HUES6 (cell line): ENCODE measurements around the gene AIG1.

Experiments used
- H3K27ac ChIP-seq: 2 replicates; pipeline ENCODE4 v1.7.0; 2013; ENCODE audit warnings: low read depth, mild to moderate bottlenecking, low read length, inconsistent platforms
- H3K27me3 ChIP-seq: 2 replicates; pipeline ENCODE4 v1.6.1; 2013; ENCODE audit warnings: low read length; ENCODE audit not compliant: control insufficient read depth, insufficient read depth
- H3K36me3 ChIP-seq: 2 replicates; pipeline ENCODE4 v1.6.1; 2013; ENCODE audit warnings: low read length; ENCODE audit not compliant: control insufficient read depth, insufficient read depth
- H3K4me1 ChIP-seq: 2 replicates; pipeline ENCODE4 v1.6.1; 2013; ENCODE audit warnings: low read length; ENCODE audit not compliant: control insufficient read depth, insufficient read depth
- H3K4me3 ChIP-seq: 2 replicates; pipeline ENCODE4 v1.5.1; 2013; ENCODE audit warnings: low read depth, low read length
- H3K9ac ChIP-seq: one replicate; pipeline ENCODE4 v1.6.1; 2013; ENCODE audit warnings: mild to moderate bottlenecking, low read length
- H3K9me3 ChIP-seq: 2 replicates; pipeline ENCODE4 v1.6.1; 2013; ENCODE audit warnings: low read depth, low read length; ENCODE audit not compliant: control insufficient read depth, insufficient read depth

AIG1 gene

DNA sequence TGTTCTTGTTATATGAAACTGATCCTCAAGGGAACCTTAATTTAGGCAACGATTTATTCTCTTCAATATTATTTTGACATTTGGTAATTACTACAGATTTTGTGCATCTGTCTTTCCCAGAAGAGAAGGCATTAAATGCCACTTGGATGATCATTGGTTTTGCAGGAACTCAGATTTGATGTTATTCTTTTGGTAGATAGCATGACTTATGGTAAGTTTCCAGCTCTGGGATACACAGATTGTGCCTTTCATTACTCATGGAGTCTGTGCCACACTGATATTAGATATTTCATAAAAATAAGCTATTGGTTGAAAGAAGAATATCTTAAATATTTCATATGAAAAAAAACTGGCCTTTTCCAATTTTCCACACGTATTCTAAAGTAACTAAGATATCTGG is 120.1 kb downstream of the AIG1 start:
- peaks cover 6% of the 10 kb centered on the region; the same call in 1 of the 2 replicates for H3K4me1 ChIP-seq
- no peaks in the 10 kb centered on the region for H3K27me3 ChIP-seq
- H3K36me3 ChIP-seq = no peaks in the 10 kb centered on the region; the same call in 1 of the 2 replicates
- 0 out of 2 replicates have a peak, but pooled peaks cover 3% of the 10 kb centered on the region for H3K9me3 ChIP-seq
- no peak overlapping the region for H3K9ac ChIP-seq
- no peak overlapping the region for H3K4me3 ChIP-seq
- H3K27ac ChIP-seq = no peak overlapping the region

DNA sequence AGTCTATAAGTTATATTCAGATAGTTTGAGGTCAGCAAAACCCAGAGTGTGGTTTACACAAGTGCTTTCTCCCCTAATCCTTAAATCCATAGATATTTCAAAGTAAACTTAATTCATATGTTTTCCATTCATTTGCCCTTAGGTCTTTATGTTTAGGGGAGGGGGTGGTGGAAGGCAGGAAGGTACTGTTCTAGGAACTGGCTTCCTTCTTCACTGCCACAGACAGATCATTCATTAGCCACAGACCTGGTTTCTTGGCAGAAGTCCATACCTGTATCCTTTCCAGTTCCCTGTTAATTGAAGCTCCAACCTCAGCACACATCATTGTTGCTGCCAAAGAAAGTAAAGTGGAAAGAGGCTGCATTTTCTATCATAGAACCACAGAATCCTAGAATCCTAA is 123.0 kb downstream of the AIG1 start:
- Histone ChIP-seq H3K9me3 (no peaks in the 10 kb centered on the region), H3K9ac (no peak overlapping the region), H3K27ac (no peak overlapping the region), H3K27me3 (no peaks in the 10 kb centered on the region), H3K4me1 (no peaks in the 10 kb centered on the region), H3K4me3 (no peak overlapping the region), H3K36me3 (peaks cover 6% of the 10 kb centered on the region; the same call in 1 of the 2 replicates)

DNA sequence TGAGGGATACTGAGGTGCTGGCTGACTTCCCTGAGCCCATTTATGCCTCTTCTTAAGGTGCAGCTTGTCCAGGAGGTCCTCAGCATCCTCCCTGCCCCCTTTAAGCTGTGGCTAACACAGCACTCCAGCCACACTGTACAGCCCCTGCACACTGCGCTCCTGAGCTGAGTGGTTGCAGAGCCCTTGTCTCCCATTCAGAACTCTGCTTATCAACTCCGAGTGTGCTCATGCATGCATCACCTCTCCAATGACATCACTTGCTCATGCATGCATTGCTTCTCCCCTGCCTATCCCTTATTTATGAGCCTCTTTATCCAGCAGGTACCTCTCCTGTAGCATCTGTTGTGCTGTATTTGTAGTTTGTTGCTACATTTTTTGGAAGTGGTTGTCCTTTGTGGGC is 124.6 kb downstream of the AIG1 start:
- H3K36me3 ChIP-seq = peaks cover 6% of the 10 kb centered on the region; the same call in 1 of the 2 replicates
- H3K4me1 ChIP-seq = no peaks in the 10 kb centered on the region
- H3K9ac ChIP-seq = no peak overlapping the region
- no peak overlapping the region for H3K27ac ChIP-seq
- H3K4me3 ChIP-seq = no peak overlapping the region
- no peaks in the 10 kb centered on the region for H3K9me3 ChIP-seq
- no peaks in the 10 kb centered on the region for H3K27me3 ChIP-seq

DNA sequence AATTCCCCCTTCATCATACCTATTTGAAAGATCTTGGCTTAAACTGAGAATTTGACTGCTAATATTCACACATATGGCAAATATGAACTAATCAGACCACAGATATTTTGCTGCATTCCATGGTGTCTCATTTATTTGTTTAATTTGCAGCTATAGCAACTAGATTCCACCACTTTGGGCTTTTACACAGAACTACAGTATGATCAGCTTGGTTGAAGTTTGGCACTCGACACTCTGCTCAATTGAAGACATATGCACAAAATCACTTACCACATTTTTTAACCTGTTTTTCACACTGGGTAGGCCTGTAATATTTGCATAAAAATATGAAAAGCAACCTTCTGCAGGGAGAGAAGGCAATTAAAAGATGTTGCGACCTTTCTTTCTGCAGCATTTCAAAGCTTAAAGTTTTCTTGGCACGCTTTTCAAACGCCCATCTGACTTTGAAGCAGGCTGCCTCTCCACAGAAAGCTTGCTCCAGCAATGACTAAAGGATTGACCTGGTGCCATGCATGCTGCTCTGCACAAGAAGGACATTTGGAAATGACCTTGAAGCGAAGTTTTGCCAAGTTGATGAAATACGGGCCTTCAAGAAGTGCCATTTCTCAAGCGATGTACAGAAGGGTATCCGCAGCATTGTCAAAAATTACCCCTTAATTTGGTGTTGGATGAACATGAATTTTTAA is 126.7 kb downstream of the AIG1 start:
- no peak overlapping the region for H3K27ac ChIP-seq
- peaks cover 6% of the 10 kb centered on the region; the same call in 1 of the 2 replicates for H3K36me3 ChIP-seq
- no peaks in the 10 kb centered on the region for H3K9me3 ChIP-seq
- H3K4me3 ChIP-seq = no peak overlapping the region
- H3K27me3 ChIP-seq = no peaks in the 10 kb centered on the region
- H3K4me1 ChIP-seq = no peaks in the 10 kb centered on the region
- H3K9ac ChIP-seq = no peak overlapping the region

DNA sequence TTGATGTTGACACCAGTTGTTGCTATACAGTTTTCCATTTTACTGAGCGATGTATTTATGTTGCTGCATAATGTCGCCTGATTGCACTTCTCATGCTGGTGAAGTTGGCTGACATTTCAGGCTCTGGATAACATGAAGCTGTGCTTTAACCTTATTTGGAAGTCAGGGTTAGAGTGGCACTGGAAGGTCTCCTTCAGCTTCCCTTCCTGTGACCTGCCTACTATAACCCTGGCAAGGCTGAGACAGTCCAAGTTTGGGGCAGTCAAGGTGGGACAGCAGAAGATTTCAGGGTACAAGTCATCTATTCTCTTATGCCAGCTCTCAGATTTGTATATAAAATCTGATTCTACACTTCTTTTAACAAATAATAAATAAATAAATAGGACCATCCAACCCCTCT is 127.6 kb downstream of the AIG1 start:
- H3K36me3 ChIP-seq = peaks cover 6% of the 10 kb centered on the region; the same call in 1 of the 2 replicates
- H3K9me3 ChIP-seq = no peaks in the 10 kb centered on the region
- no peak overlapping the region for H3K4me3 ChIP-seq
- no peaks in the 10 kb centered on the region for H3K27me3 ChIP-seq
- H3K27ac ChIP-seq = no peak overlapping the region
- H3K4me1 ChIP-seq = no peaks in the 10 kb centered on the region
- no peak overlapping the region for H3K9ac ChIP-seq

DNA sequence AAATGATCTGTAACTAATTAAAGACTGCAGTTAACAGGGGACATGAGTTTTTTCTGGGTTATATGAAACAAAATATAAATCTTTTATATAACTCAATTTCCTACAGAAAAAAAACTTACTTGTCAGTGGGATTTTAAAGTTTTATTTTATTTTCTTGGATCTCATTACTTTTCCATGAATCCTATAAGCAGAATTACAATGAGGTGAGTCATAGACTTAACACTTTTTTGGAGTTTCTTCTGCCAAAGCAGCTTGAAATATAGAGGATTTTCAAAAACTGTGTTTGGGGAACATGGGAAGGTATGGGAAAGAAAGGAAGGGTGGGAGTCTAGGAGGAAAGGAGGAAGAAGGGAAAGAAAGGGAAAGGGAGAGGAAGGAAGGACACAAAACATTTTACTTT is 130.7 kb downstream of the AIG1 start:
- Histone ChIP-seq H3K27me3 (no peaks in the 10 kb centered on the region), H3K4me1 (no peaks in the 10 kb centered on the region), H3K9ac (no peak overlapping the region), H3K4me3 (no peak overlapping the region), H3K36me3 (peaks cover 4% of the 10 kb centered on the region; the same call in 1 of the 2 replicates), H3K9me3 (no peaks in the 10 kb centered on the region), H3K27ac (no peak overlapping the region)

DNA sequence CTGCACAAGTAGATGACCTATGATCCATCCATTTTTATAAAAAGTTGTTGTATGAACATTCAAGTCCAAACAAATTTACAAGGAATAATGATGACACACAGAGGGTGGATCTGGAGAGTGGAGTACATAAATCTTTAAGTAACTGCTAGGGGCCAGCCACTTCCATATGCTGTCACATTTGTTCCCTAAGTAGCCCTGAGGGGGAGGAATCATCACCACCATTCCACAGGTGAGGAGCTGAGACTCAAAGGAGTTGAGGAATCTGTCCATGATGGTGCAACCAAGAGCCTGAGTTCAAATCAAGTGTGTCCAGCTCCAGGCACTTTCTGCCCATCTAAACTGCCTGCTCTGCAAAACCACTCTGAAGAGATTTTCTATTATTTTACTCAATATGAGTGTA is 132.1 kb downstream of the AIG1 start:
- Histone ChIP-seq H3K36me3 (no peaks in the 10 kb centered on the region), H3K27ac (no peak overlapping the region), H3K4me1 (no peaks in the 10 kb centered on the region), H3K9me3 (no peaks in the 10 kb centered on the region), H3K27me3 (no peaks in the 10 kb centered on the region), H3K9ac (no peak overlapping the region), H3K4me3 (no peak overlapping the region)

DNA sequence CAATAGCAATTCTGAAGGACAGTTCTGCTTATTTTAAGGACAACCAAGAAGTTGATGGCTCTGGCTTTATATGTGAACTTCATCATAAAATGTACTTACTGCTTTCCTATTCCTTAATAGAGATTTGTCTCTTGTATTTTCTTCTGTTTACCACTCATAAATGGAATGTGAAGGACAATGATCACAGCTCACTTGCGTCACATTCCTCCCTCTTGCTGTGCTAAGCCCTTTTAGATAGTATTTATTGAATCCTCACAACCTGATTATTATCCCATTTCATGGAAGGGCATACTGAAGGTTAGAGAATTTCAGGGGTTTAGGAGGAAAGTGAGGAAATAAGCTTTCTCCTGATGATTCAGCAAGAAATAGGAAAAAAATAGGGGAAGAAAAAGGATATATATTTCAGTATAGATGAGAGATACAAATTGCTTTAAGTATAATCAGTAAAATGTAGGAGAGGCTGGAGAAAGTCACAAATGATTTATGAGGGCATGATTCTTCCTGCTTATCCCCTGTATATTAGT is 132.9 kb downstream of the AIG1 start:
- Histone ChIP-seq H3K27me3 (no peaks in the 10 kb centered on the region), H3K4me3 (no peak overlapping the region), H3K27ac (no peak overlapping the region), H3K4me1 (no peaks in the 10 kb centered on the region), H3K36me3 (no peaks in the 10 kb centered on the region), H3K9me3 (no peaks in the 10 kb centered on the region), H3K9ac (no peak overlapping the region)

DNA sequence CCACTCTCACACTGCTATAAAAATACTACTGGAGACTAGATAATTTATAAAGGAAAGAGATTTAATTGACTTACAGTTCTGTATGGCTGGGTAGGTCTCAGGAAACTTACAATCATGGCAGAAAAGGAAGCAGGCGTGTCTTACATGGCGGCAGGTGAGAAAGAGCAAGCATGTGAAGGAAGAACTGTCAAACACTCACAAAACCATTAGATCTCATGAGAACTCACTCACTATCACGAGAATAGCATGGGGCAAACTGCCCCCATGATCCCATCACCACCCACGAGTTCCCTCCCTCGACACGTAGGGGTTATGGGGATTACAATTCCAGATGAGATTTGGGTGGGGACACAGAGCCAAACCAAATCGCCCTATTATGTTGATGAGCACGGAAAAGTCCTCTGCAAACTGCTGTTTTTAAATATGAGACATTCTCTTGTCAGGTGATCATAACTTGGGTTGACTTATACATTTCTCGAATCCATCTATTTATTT is 133.5 kb downstream of the AIG1 start:
- no peaks in the 10 kb centered on the region for H3K36me3 ChIP-seq
- no peaks in the 10 kb centered on the region for H3K4me1 ChIP-seq
- H3K9ac ChIP-seq = no peak overlapping the region
- H3K27me3 ChIP-seq = no peaks in the 10 kb centered on the region
- H3K9me3 ChIP-seq = no peaks in the 10 kb centered on the region
- no peak overlapping the region for H3K4me3 ChIP-seq
- no peak overlapping the region for H3K27ac ChIP-seq

DNA sequence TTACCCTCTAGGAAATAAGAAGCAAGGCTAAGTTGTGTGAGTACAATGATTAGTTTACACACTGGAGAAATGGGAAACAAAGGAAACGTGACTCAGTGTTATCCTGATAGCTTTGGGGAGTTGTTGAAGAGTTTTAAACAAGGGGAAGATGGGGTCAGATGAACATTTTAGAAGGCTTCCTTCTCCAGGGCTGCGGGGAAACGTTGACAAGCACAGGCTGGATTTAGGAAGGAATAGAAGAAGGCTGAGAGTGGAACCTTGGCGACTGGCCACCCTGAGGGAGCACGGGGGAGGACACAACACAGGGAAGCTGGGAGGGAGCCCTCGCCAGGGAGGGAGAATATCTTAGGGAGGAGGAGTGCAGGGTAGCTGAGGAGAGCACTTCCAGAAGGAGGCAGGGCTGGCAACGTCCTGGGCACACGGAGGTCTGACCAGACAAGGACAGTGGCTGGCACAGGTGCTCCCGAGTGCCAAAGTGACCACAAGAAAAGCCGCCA is 134.7 kb downstream of the AIG1 start:
- no peaks in the 10 kb centered on the region for H3K36me3 ChIP-seq
- no peaks in the 10 kb centered on the region for H3K27me3 ChIP-seq
- H3K4me3 ChIP-seq = no peak overlapping the region
- H3K9me3 ChIP-seq = no peaks in the 10 kb centered on the region
- H3K9ac ChIP-seq = no peak overlapping the region
- no peaks in the 10 kb centered on the region for H3K4me1 ChIP-seq
- H3K27ac ChIP-seq = no peak overlapping the region

DNA sequence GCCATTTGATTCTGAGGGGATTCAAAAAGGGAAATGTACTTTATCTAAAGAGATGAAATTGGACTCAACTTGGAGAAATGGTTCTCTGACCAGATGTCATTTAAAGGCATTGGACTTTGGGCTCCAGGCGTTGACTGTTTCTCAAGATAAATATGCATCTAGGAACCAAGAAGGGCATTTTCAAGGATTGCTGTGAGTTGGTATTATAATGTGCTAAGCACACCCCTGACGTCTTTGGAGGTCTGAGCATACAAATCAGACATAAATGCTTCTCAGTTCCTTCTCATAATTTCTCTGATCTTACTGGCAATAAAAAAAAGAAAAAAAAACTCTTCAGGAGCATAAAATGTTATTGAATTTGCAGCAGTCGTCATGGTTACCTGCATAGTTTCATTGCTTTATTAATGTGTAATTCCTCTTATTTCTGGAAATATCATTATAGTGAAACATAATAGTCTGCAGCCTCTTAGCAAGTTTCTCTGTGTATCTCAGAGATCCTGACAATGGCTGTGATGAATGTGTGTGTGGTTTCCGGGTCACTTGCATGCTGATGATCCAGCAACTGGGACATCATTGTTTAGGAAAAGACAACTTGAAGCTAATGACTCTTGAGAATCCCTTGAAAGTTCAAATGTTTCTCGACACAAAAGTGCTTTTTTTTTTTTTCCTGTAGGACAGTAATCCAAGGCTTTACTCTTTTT is 136.0 kb downstream of the AIG1 start:
- H3K4me3 ChIP-seq = no peak overlapping the region
- no peaks in the 10 kb centered on the region for H3K27me3 ChIP-seq
- no peaks in the 10 kb centered on the region for H3K36me3 ChIP-seq
- H3K4me1 ChIP-seq = no peaks in the 10 kb centered on the region
- no peak overlapping the region for H3K27ac ChIP-seq
- H3K9me3 ChIP-seq = no peaks in the 10 kb centered on the region
- no peak overlapping the region for H3K9ac ChIP-seq
